ENCODE measurements around the gene MTIF3. TPM values are rescaled to one million over a fixed set of nuclear protein-coding genes. Genes with fewer than 3 reads are reported as not detected.

MTIF3 gene
- total RNA-seq, 1 donor from 2014 or later = 41.6 TPM

- Mint-ChIP-seq H3K4me1 (ENCODE audit: unreplicated experiment) (no peaks in the 10 kb centered on the region), H3K27ac (ENCODE audit: unreplicated experiment) (no peak overlapping the region), H3K36me3 (ENCODE audit: unreplicated experiment) (no peaks in the 10 kb centered on the region), H3K4me3 (ENCODE audit: unreplicated experiment) (no peak overlapping the region), H3K9me3 (ENCODE audit: unreplicated experiment) (no peaks in the 10 kb centered on the region), H3K27me3 (ENCODE audit: unreplicated experiment) (peaks cover 51% of the 10 kb centered on the region)
- TF ChIP-seq, protein P1, sequence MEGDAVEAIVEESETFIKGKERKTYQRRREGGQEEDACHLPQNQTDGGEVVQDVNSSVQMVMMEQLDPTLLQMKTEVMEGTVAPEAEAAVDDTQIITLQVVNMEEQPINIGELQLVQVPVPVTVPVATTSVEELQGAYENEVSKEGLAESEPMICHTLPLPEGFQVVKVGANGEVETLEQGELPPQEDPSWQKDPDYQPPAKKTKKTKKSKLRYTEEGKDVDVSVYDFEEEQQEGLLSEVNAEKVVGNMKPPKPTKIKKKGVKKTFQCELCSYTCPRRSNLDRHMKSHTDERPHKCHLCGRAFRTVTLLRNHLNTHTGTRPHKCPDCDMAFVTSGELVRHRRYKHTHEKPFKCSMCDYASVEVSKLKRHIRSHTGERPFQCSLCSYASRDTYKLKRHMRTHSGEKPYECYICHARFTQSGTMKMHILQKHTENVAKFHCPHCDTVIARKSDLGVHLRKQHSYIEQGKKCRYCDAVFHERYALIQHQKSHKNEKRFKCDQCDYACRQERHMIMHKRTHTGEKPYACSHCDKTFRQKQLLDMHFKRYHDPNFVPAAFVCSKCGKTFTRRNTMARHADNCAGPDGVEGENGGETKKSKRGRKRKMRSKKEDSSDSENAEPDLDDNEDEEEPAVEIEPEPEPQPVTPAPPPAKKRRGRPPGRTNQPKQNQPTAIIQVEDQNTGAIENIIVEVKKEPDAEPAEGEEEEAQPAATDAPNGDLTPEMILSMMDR (IDR thresholded peaks at IDR 0.05) = no peak
- no peak for DNase-seq (ENCODE audit: extremely low spot score, unreplicated experiment)
These were observed 57.3 kb downstream of the MTIF3 start for GRCh38 chr13:27393101-27393500.

DNA sequence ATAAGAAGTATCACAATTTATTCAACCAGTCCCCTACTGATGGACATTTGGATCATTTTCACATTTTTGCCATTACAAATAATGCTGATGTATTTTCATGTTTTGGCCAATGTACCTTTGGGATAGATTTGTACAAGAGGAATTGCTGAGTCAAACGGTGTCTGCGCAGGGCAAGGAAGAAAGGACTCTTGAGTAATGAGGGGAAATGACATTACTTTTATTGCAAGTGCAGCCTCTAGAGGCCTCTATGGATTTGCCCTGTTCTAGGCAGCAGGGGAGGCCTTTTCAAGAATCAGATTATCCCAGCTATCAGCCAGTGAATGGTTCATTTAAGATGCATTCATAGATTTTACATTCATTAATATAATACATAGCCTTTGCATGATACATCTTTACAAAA lies 58.9 kb downstream of the MTIF3 start:
- Mint-ChIP-seq H3K4me1 (ENCODE audit: unreplicated experiment) (no peaks in the 10 kb centered on the region), H3K36me3 (ENCODE audit: unreplicated experiment) (no peaks in the 10 kb centered on the region), H3K9me3 (ENCODE audit: unreplicated experiment) (no peaks in the 10 kb centered on the region), H3K27me3 (ENCODE audit: unreplicated experiment) (peaks cover 49% of the 10 kb centered on the region), H3K4me3 (ENCODE audit: unreplicated experiment) (no peak overlapping the region), H3K27ac (ENCODE audit: unreplicated experiment) (no peak overlapping the region)
- TF ChIP-seq, protein P1 (IDR thresholded peaks at IDR 0.05) = no peak
- no peak for DNase-seq (ENCODE audit: extremely low spot score, unreplicated experiment)

- DNase-seq (ENCODE audit: extremely low spot score, unreplicated experiment) = no peak
- no peaks in the 10 kb centered on the region for H3K9me3 Mint-ChIP-seq (ENCODE audit: unreplicated experiment)
- H3K4me1 Mint-ChIP-seq (ENCODE audit: unreplicated experiment) = no peaks in the 10 kb centered on the region
- H3K4me3 Mint-ChIP-seq (ENCODE audit: unreplicated experiment) = no peak overlapping the region
- no peaks in the 10 kb centered on the region for H3K36me3 Mint-ChIP-seq (ENCODE audit: unreplicated experiment)
- no peak overlapping the region for H3K27ac Mint-ChIP-seq (ENCODE audit: unreplicated experiment)
- TF ChIP-seq, protein P1 (IDR thresholded peaks at IDR 0.05) = no peak
- peaks cover 40% of the 10 kb centered on the region for H3K27me3 Mint-ChIP-seq (ENCODE audit: unreplicated experiment)
These were observed 60.5 kb downstream of the MTIF3 start for GRCh38 chr13:27389891-27390290.

- Mint-ChIP-seq H3K4me3 (ENCODE audit: unreplicated experiment) (no peak overlapping the region), H3K27ac (ENCODE audit: unreplicated experiment) (no peak overlapping the region), H3K36me3 (ENCODE audit: unreplicated experiment) (no peaks in the 10 kb centered on the region), H3K9me3 (ENCODE audit: unreplicated experiment) (no peaks in the 10 kb centered on the region), H3K4me1 (ENCODE audit: unreplicated experiment) (no peaks in the 10 kb centered on the region), H3K27me3 (ENCODE audit: unreplicated experiment) (peaks cover 37% of the 10 kb centered on the region)
- TF ChIP-seq, protein P1 (IDR thresholded peaks at IDR 0.05) = no peak
- DNase-seq (ENCODE audit: extremely low spot score, unreplicated experiment) = no peak
These were observed 62.1 kb downstream of the MTIF3 start for GRCh38 chr13:27388241-27388640.

Other genes with a start within 250 kb of the MTIF3 start
- gene RPL21, start 199.0 kb downstream of the MTIF3 start, total RNA-seq = 756 and 802 TPM in 2 replicates
- gene RASL11A, start 179.7 kb downstream of the MTIF3 start, total RNA-seq = 4.6 and 5.3 TPM in 2 replicates
- gene GTF3A, start 25.9 kb downstream of the MTIF3 start, total RNA-seq = 67.0 and 67.4 TPM in 2 replicates
- 7.2 and 8.4 TPM in 2 replicates for gene LNX2, start 170.0 kb upstream of the MTIF3 start, total RNA-seq
- 96.4 and 101 TPM in 2 replicates for gene POLR1D, start 171.3 kb upstream of the MTIF3 start, total RNA-seq

Data from osteocyte (in vitro differentiated cells).